GM21447 (cell line): Measurements from ENCODE around the gene ZNF318.
A peak's percentile ranks its signal among the peaks of the same experiment; 100 is the strongest.
"Not testable (repeated sequence)": the region's sequence is repeated elsewhere in the genome, so short reads cannot be mapped to it uniquely, and the experiment has no call there.

Source experiments
- ATAC-seq: cut with Tn5 transposase; IDR thresholded peaks from one replicate; pipeline ENCODE4 v1.9.1; 2021; ENCODE audit not compliant: unreplicated experiment

ZNF318 gene

GRCh38 chr6:43369174-43370002 lies at the start of gene ZNF318:
TSS of gene ZNF318 (minus strand) at chr6:43369647. CDS start at chr6:43369365, 282 bp downstream.
- peak; percentile 81 for ATAC-seq

- ATAC-seq = no peak
These were observed 47.5 kb upstream of the ZNF318 start for GRCh38 chr6:43416935-43417334.

- ATAC-seq = not testable (repeated sequence)
These were observed 45.8 kb upstream of the ZNF318 start for GRCh38 chr6:43415275-43415674.

- no peak for ATAC-seq
These were observed 43.6 kb upstream of the ZNF318 start for GRCh38 chr6:43413002-43413401.

GRCh38 chr6:43412541-43412940 lies 43.1 kb upstream of the ZNF318 start:
- ATAC-seq = no peak

- not testable (repeated sequence) for ATAC-seq
These were observed 41.3 kb upstream of the ZNF318 start for GRCh38 chr6:43410776-43411175.

- ATAC-seq = no peak
These were observed 38.8 kb upstream of the ZNF318 start for GRCh38 chr6:43408259-43408658.

- no peak for ATAC-seq
These were observed 37.8 kb upstream of the ZNF318 start for GRCh38 chr6:43407296-43407695.

GRCh38 chr6:43405354-43405753 lies 35.9 kb upstream of the ZNF318 start:
- ATAC-seq = no peak

GRCh38 chr6:43402820-43403219 lies 33.4 kb upstream of the ZNF318 start:
- ATAC-seq = no peak

GRCh38 chr6:43401730-43402129 lies 32.3 kb upstream of the ZNF318 start:
- no peak for ATAC-seq

- ATAC-seq = no peak
These were observed 30.6 kb upstream of the ZNF318 start for GRCh38 chr6:43399932-43400487.

- no peak for ATAC-seq
These were observed 27.1 kb upstream of the ZNF318 start for GRCh38 chr6:43396408-43397149.

GRCh38 chr6:43395776-43396175 lies 26.3 kb upstream of the ZNF318 start:
- no peak for ATAC-seq

GRCh38 chr6:43394982-43395381 lies 25.5 kb upstream of the ZNF318 start:
- no peak for ATAC-seq

- no peak for ATAC-seq
These were observed 24.2 kb upstream of the ZNF318 start for GRCh38 chr6:43393602-43394001.

GRCh38 chr6:43393133-43393532 lies 23.7 kb upstream of the ZNF318 start:
- not testable (repeated sequence) for ATAC-seq

- no peak for ATAC-seq
These were observed 22.1 kb upstream of the ZNF318 start for GRCh38 chr6:43391440-43392031.

GRCh38 chr6:43390753-43391439 lies 21.4 kb upstream of the ZNF318 start:
- ATAC-seq = not testable (repeated sequence)

- no peak for ATAC-seq
These were observed 20.4 kb upstream of the ZNF318 start for GRCh38 chr6:43389730-43390295.

- no peak for ATAC-seq
These were observed 17.0 kb upstream of the ZNF318 start for GRCh38 chr6:43386492-43386891.
